Measurements from ENCODE around the gene HTT.
A peak's percentile ranks its signal among the peaks of the same experiment; 100 is the strongest.

Gene HTT

DNA sequence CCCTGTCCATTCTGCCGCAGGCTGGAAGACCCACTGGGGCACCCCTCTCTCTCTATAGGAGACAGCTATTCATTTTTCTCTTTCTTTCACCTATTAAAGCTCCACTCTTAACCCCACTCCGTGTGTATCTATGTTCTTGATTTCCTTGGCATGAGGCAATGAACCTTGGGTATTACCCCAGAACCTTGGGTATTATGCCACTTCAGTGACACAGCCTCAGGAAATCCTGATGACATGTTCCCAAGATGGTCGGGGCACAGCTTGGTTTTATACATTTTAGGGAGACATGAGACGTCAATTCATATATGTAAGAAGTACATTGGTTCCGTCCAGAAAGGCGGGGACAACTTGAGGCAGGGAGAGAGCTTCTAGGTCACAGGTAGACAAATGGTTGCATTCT lies 13.5 kb upstream of the HTT start:
- H3K4me3 ChIP-seq = no peak overlapping the region
- H3K9me3 ChIP-seq = no peaks in the 10 kb centered on the region; the same call in 1 of the 2 replicates
- H3K27me3 ChIP-seq (ENCODE audit: low read depth) = no peaks in the 10 kb centered on the region
- no peaks in the 10 kb centered on the region for H3K4me1 ChIP-seq
- no peaks in the 10 kb centered on the region for H3K36me3 ChIP-seq (replicated peaks)
- in situ Hi-C loops (cut with MboI; ENCODE audit: low sequenced_read_pairs) = no loop called here
- DNase-seq (ENCODE audit: low spot score in 2 of 2) = no peak

DNA sequence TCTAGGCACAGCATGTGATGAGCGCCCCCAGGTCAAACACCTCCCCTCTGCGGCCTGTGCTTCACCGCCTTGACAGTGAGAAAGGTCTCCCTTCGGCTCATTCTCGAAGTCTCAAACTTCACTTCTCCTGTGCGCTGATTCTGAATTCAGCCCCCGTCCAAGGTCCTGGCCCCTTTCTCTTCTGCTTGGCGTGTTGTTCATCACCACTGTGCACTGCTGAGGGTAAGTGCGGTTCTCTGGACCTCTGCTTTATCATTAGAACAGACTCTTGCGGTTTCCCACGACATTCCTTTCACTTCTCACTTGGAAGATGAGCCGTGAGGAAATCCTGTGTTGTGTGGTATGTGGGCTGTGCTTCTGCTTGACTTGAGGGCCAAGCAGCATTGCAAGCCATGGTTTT lies 12.0 kb upstream of the HTT start:
- H3K4me1 ChIP-seq = no peaks in the 10 kb centered on the region
- no peaks in the 10 kb centered on the region; the same call in 1 of the 2 replicates for H3K9me3 ChIP-seq
- no peak for DNase-seq (ENCODE audit: low spot score in 2 of 2)
- no peaks in the 10 kb centered on the region for H3K27me3 ChIP-seq (ENCODE audit: low read depth)
- no peaks in the 10 kb centered on the region for H3K36me3 ChIP-seq (replicated peaks)
- in situ Hi-C loops (cut with MboI; ENCODE audit: low sequenced_read_pairs) = no loop called here
- H3K4me3 ChIP-seq = no peak overlapping the region

DNA sequence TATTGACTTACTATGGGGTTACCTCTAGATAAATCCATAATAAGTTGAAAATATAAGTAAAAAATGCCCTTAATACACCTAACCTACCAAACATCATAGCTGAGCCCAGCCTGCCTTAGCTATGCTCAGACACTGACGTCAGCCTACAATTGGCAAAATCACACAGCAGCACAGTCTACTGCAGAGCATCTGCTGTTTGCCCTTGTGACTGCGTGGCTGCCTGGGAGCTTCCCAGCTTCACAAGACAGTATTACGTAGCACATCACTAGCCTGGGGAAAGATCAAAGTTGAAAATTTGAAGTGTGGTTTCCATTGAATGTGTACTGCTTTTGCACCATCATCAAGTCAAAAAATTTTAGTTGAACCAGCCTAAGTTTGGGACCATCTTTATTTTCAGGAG lies 8.9 kb upstream of the HTT start:
- H3K9me3 ChIP-seq = no peaks in the 10 kb centered on the region; the same call in 1 of the 2 replicates
- no peaks in the 10 kb centered on the region for H3K27me3 ChIP-seq (ENCODE audit: low read depth)
- in situ Hi-C loops (cut with MboI; ENCODE audit: low sequenced_read_pairs) = no loop called here
- no peak overlapping the region for H3K4me3 ChIP-seq
- no peaks in the 10 kb centered on the region for H3K4me1 ChIP-seq
- no peak for DNase-seq (ENCODE audit: low spot score in 2 of 2)
- H3K36me3 ChIP-seq (replicated peaks) = no peaks in the 10 kb centered on the region

DNA sequence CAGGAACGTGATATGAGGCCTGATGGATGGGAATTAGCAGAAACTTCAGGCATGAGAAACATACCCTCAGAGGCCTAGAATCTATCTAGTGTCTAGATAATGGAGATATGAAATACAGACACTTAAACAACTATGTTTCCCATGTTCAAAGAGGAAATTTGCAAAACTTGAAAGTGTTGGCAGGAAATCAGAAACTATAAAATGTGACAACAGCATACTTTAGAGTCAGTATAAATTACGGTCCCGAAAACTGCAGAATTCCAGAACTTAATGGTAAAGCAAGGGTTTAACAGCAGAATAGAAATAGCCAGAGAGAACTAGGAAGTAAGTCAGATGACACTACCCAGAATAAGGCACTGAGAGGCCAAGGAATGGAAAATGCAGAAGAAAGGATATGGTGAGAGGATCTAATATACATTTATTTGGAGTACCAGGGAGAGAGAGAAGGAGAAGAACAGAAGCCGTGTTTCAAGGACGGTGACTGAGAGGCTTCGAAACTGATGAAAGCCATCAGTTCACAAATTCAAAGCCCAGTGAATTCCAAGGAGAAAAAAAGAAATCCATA lies 7.6 kb upstream of the HTT start:
- H3K4me1 ChIP-seq = no peaks in the 10 kb centered on the region
- no peak overlapping the region for H3K4me3 ChIP-seq
- in situ Hi-C loops (cut with MboI; ENCODE audit: low sequenced_read_pairs) = no loop called here
- H3K36me3 ChIP-seq (replicated peaks) = no peaks in the 10 kb centered on the region
- DNase-seq (ENCODE audit: low spot score in 2 of 2) = no peak
- no peaks in the 10 kb centered on the region; the same call in 1 of the 2 replicates for H3K9me3 ChIP-seq
- H3K27me3 ChIP-seq (ENCODE audit: low read depth) = no peaks in the 10 kb centered on the region

DNA sequence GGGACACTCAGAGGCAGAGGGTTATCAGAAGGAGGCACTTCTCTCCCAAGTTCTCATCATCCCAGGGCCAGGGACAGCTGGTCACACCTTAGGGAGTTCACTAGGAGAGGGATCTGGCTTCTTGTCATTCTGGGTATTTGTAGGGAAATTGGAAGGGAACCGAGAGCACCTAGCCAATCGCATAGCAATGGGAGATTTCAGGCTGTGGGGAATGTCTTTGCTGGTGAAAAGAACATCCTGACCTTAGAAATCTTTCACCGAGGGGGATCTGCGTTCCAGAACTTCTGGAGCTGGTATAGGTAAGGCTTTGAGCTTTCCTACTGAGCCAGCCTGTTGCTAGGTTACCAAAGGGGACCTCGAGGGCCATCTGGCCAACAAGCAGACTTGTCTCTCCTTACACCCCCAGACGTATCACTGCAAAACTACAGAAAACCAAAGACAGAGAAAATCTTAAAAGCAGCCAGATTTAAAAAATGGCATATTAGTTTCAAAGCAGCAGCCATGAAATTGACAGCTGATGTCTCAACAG lies 6.9 kb upstream of the HTT start:
- no peaks in the 10 kb centered on the region for H3K4me1 ChIP-seq
- in situ Hi-C loops (cut with MboI; ENCODE audit: low sequenced_read_pairs) = no loop called here

DNA sequence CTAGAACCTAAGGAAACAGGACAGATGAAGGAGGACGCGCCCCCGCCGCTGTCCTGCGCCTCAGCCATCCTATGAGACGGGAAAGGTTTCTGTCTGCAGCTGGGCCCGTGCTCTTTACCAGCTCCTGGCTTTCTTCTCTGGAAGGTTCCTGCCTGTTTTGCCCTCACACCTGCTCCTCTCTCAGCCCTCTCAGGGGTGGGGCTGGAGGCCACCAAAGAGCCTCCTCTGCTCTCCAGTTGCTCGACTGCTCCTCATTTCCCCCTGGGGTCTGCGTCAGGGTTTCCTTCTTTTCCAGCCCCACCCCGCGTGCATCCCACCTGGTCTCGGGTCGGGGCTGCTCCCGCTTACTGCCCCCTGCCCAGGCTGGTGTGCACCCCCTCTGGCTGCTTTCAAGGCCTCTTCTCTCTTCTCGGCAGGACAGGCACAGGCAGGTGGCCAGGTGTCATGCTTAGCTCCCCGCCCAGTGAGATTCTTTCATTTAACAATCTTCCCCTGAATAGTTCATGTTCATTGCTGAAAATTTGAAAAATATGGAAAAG lies 4.8 kb upstream of the HTT start:
- Histone ChIP-seq H3K9me3 (no peaks in the 10 kb centered on the region), H3K4me3 (no peak overlapping the region), H3K27me3 (ENCODE audit: low read depth) (no peaks in the 10 kb centered on the region), H3K4me1 (peaks cover 5% of the 10 kb centered on the region), H3K36me3 (replicated peaks) (no peaks in the 10 kb centered on the region)
- in situ Hi-C loops (cut with MboI; ENCODE audit: low sequenced_read_pairs) = no loop called here
- DNase-seq (ENCODE audit: low spot score in 2 of 2) = no peak

More for the DNA sequence above, 6.9 kb upstream of the HTT start:
- Histone ChIP-seq H3K27me3 (ENCODE audit: low read depth) (no peaks in the 10 kb centered on the region), H3K4me3 (no peak overlapping the region), H3K9me3 (no peaks in the 10 kb centered on the region; the same call in 1 of the 2 replicates), H3K36me3 (replicated peaks) (no peaks in the 10 kb centered on the region)
- no peak for DNase-seq (ENCODE audit: low spot score in 2 of 2)

DNA sequence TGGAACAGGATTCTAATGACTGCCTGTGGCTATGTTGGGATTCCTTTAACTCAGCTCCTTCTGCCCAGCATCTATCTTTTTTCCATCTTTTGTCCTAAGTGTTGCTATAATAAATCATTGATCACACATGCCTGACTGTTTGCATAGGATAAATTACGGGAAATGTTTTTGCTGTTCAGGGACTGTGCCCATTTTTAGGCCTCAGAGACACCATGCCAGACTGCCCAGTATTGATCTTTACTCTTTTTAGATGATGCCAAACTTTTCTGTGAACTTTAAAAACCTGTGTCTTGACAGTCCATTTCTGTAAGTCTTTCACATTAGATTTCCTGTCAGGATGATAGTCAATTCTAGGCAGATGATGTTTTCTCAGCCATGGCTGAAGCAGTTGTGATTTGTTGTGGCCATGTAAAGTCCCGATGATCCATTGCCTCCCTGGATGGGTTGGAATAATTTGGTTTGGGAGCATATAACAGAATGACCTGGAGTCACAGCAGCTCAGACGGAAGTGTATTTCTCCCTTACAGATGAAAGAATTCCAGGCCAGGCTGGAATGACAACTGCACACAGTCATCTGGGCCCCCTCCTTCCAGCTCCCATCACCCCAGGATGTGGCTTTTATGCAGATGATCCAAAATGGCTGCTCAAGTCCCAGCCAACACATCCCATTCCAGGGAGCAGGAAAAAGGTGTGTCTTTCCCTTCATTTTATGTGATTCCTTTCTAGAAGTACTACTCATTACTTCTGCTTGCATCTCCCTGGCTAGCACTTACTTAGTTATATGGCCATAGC lies 3.6 kb upstream of the HTT start:
- no peaks in the 10 kb centered on the region for H3K27me3 ChIP-seq (ENCODE audit: low read depth)
- H3K9me3 ChIP-seq = no peaks in the 10 kb centered on the region
- H3K4me1 ChIP-seq = peaks cover 5% of the 10 kb centered on the region
- in situ Hi-C loops (cut with MboI; ENCODE audit: low sequenced_read_pairs) = no loop called here
- no peak for DNase-seq (ENCODE audit: low spot score in 2 of 2)
- H3K4me3 ChIP-seq = no peak overlapping the region
- H3K36me3 ChIP-seq (replicated peaks) = no peaks in the 10 kb centered on the region

DNA sequence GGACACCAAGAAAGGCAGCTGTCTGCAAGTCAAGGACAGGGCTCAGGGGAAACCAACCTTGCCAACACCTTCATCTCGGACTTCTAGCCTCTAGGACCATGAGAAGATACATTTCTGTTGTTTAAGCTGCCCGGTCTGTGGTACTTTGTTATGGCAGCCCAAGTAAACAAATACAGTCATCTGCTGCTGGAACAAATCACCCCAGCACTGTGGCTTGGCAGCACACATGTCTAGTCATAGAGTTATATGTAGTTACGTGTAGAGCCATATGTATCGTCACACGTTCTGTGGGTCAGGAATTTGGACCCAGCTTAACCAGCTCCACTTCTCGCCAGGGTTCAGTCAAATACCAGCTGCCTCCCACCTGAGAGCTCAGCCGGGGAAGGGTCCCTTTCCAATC lies 2.7 kb upstream of the HTT start:
- no peak for DNase-seq (ENCODE audit: low spot score in 2 of 2)
- H3K9me3 ChIP-seq = no peaks in the 10 kb centered on the region
- no peak overlapping the region for H3K4me3 ChIP-seq
- no peaks in the 10 kb centered on the region for H3K36me3 ChIP-seq (replicated peaks)
- in situ Hi-C loops (cut with MboI; ENCODE audit: low sequenced_read_pairs) = no loop called here
- peaks cover 5% of the 10 kb centered on the region for H3K4me1 ChIP-seq
- no peaks in the 10 kb centered on the region for H3K27me3 ChIP-seq (ENCODE audit: low read depth)

DNA sequence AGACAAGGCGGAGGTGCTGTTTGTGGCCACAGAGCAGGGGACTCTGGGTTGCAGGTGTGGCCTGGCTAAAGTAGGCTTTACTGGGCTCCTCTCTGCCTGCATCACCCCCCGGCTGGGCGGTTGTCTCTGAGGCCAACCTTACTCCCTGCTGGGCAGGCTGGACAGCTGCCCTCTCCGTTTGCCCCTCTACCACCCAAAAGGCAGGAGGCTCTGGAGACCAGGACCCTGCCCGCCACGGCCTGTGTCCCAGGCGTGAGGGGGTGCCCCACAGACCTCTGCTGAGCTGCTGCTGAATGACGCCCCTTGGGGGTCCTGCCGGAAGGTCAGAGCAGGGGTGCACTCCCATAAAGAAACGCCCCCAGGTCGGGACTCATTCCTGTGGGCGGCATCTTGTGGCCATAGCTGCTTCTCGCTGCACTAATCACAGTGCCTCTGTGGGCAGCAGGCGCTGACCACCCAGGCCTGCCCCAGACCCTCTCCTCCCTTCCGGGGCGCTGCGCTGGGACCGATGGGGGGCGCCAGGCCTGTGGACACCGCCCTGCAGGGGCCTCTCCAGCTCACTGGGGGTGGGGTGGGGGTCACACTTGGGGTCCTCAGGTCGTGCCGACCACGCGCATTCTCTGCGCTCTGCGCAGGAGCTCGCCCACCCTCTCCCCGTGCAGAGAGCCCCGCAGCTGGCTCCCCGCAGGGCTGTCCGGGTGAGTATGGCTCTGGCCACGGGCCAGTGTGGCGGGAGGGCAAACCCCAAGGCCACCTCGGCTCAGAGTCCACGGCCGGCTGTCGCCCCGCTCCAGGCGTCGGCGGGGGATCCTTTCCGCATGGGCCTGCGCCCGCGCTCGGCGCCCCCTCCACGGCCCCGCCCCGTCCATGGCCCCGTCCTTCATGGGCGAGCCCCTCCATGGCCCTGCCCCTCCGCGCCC lies 1.1 kb upstream of the HTT start:
- H3K27me3 ChIP-seq (ENCODE audit: low read depth) = no peaks in the 10 kb centered on the region
- in situ Hi-C loops (cut with MboI; ENCODE audit: low sequenced_read_pairs) = no loop called here
- H3K9me3 ChIP-seq = no peaks in the 10 kb centered on the region
- peak; percentile 16 to 74 for DNase-seq (ENCODE audit: low spot score in 2 of 2)
- H3K4me1 ChIP-seq = peaks cover 5% of the 10 kb centered on the region
- H3K4me3 ChIP-seq = peak overlapping the region; percentile 37
- H3K36me3 ChIP-seq (replicated peaks) = no peaks in the 10 kb centered on the region

DNA sequence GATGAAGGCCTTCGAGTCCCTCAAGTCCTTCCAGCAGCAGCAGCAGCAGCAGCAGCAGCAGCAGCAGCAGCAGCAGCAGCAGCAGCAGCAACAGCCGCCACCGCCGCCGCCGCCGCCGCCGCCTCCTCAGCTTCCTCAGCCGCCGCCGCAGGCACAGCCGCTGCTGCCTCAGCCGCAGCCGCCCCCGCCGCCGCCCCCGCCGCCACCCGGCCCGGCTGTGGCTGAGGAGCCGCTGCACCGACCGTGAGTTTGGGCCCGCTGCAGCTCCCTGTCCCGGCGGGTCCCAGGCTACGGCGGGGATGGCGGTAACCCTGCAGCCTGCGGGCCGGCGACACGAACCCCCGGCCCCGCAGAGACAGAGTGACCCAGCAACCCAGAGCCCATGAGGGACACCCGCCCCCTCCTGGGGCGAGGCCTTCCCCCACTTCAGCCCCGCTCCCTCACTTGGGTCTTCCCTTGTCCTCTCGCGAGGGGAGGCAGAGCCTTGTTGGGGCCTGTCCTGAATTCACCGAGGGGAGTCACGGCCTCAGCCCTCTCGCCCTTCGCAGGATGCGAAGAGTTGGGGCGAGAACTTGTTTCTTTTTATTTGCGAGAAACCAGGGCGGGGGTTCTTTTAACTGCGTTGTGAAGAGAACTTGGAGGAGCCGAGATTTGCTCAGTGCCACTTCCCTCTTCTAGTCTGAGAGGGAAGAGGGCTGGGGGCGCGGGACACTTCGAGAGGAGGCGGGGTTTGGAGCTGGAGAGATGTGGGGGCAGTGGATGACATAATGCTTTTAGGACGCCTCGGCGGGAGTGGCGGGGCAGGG lies 568 bp downstream of the HTT start:
- in situ Hi-C loops (cut with MboI; ENCODE audit: low sequenced_read_pairs) = no loop called here
- Histone ChIP-seq H3K4me1 (peaks cover 5% of the 10 kb centered on the region), H3K36me3 (replicated peaks) (no peaks in the 10 kb centered on the region), H3K4me3 (peak overlapping the region; percentile 100), H3K27me3 (ENCODE audit: low read depth) (no peaks in the 10 kb centered on the region), H3K9me3 (no peaks in the 10 kb centered on the region)
- peak; percentile 77 to 85 for DNase-seq (ENCODE audit: low spot score in 2 of 2)

DNA sequence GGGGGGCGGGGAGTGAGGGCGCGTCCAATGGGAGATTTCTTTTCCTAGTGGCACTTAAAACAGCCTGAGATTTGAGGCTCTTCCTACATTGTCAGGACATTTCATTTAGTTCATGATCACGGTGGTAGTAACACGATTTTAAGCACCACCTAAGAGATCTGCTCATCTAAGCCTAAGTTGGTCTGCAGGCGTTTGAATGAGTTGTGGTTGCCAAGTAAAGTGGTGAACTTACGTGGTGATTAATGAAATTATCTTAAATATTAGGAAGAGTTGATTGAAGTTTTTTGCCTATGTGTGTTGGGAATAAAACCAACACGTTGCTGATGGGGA lies 1.1 kb downstream of the HTT start:
- no peaks in the 10 kb centered on the region for H3K9me3 ChIP-seq
- H3K4me1 ChIP-seq = peaks cover 5% of the 10 kb centered on the region
- H3K4me3 ChIP-seq = peak overlapping the region; percentile 100
- in situ Hi-C loops (cut with MboI; ENCODE audit: low sequenced_read_pairs) = no loop called here
- DNase-seq (ENCODE audit: low spot score in 2 of 2) = no peak
- H3K36me3 ChIP-seq (replicated peaks) = no peaks in the 10 kb centered on the region
- H3K27me3 ChIP-seq (ENCODE audit: low read depth) = no peaks in the 10 kb centered on the region

DNA sequence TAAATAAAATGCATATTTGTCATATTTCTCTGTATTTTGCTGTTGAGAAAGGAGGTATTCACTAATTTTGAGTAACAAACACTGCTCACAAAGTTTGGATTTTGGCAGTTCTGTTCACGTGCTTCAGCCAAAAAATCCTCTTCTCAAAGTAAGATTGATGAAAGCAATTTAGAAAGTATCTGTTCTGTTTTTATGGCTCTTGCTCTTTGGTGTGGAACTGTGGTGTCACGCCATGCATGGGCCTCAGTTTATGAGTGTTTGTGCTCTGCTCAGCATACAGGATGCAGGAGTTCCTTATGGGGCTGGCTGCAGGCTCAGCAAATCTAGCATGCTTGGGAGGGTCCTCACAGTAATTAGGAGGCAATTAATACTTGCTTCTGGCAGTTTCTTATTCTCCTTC lies 3.3 kb downstream of the HTT start:
- no peaks in the 10 kb centered on the region for H3K9me3 ChIP-seq
- H3K4me1 ChIP-seq = peaks cover 5% of the 10 kb centered on the region
- H3K36me3 ChIP-seq (replicated peaks) = no peaks in the 10 kb centered on the region; the same call in 1 of the 2 replicates
- H3K4me3 ChIP-seq = no peak overlapping the region
- H3K27me3 ChIP-seq (ENCODE audit: low read depth) = no peaks in the 10 kb centered on the region
- in situ Hi-C loops (cut with MboI; ENCODE audit: low sequenced_read_pairs) = no loop called here
- DNase-seq (ENCODE audit: low spot score in 2 of 2) = no peak

DNA sequence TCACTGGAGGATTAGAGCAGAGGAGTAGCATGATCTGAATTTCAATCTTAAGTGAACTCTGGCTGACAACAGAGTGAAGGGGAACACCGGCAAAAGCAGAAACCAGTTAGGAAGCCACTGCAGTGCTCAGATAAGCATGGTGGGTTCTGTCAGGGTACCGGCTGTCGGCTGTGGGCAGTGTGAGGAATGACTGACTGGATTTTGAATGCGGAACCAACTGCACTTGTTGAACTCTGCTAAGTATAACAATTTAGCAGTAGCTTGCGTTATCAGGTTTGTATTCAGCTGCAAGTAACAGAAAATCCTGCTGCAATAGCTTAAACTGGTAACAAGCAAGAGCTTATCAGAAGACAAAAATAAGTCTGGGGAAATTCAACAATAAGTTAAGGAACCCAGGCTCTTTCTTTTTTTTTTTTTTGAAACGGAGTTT lies 5.2 kb downstream of the HTT start:
- DNase-seq (ENCODE audit: low spot score in 2 of 2) = no peak
- Histone ChIP-seq H3K9me3 (no peaks in the 10 kb centered on the region), H3K36me3 (replicated peaks) (no peaks in the 10 kb centered on the region; the same call in 1 of the 2 replicates), H3K27me3 (ENCODE audit: low read depth) (no peaks in the 10 kb centered on the region), H3K4me3 (no peak overlapping the region), H3K4me1 (no peaks in the 10 kb centered on the region)
- in situ Hi-C loops (cut with MboI; ENCODE audit: low sequenced_read_pairs) = no loop called here

Measured in HAP-1 (cell line).